Measurements from ENCODE around the gene SLC7A14. TPM values are rescaled to one million over a fixed set of nuclear protein-coding genes. Genes with fewer than 3 reads are reported as not detected.

Gene SLC7A14
- total RNA-seq, 1 experiment from 2014 or later: not detected

DNA sequence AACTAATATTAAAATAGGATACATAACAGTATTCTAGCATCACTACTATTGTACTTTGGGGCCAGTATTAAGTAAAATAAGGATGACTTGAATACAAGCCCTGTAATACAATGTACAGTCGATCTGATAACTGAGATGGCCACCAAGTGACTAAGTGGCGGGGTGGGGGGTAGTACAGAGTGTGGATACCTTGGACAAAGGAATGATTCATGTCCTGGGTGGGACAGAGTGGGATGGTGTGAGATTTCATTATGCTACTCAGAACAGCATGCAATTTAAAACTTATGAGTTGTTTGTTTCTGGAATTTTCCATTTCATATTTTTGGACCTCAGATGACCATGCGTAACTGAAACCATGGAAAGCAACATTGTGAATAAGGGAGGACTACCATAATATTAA is 46.0 kb downstream of the SLC7A14 start:
- DNase-seq (ENCODE audit: low spot score): no peak

DNA sequence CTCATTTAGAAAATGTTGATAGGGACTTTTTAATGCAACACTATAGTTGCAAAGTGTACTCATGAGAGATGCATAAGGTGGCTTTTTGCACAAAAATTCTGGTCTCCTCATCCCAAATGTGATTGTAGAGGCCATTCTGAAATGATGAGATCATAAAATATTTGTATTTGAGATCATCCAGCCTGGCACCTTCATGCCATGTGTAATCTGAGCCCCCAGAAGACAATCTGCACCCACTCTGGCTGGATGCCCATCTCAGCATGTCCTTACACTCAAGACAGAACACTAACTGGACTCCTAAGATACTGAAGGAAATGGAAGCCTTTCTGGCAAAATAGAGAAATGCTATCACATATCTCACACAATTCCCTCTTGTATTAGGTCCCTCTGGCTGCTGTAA is 49.2 kb downstream of the SLC7A14 start:
- DNase-seq (ENCODE audit: low spot score): no peak

DNA sequence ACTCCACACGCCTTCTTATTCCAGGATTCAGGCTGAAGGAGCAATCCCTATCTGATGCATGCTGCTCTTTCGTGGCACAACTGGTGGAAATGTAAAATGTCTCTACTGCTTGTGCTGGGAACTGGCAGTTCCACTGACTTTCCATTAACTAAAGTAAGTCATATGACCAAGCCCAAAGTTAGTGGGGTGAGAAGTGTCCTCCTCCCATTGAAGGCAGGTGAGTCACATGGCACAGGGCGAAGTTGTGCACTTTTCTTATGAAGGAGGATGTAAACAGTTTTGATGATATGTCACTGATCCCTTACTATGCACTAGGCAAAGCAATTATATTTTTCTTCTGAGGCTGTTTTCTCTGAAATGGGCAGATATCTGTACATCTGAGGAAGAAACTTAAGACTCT is 51.6 kb downstream of the SLC7A14 start:
- DNase-seq (ENCODE audit: low spot score): no peak

DNA sequence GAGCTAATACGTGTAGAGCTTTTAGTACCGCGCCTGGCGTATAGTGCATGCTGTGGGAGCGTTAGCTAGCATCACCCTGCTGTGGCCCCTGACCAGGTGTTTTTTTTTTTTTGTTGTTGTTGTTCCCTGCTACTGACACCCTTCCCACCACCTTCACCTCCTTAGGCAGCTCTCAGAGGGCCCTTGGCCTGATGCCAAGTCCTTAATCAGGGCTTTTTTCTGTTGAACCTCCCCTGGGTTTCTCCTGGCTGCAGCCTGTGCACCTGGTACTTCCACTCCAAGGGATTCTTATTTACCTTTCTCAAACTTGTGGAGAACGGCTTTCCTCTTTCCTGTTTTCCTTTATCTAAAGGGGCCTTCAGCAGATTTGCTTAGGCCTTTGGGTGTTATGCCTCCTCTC is 53.3 kb downstream of the SLC7A14 start:
- DNase-seq (ENCODE audit: low spot score): no peak

DNA sequence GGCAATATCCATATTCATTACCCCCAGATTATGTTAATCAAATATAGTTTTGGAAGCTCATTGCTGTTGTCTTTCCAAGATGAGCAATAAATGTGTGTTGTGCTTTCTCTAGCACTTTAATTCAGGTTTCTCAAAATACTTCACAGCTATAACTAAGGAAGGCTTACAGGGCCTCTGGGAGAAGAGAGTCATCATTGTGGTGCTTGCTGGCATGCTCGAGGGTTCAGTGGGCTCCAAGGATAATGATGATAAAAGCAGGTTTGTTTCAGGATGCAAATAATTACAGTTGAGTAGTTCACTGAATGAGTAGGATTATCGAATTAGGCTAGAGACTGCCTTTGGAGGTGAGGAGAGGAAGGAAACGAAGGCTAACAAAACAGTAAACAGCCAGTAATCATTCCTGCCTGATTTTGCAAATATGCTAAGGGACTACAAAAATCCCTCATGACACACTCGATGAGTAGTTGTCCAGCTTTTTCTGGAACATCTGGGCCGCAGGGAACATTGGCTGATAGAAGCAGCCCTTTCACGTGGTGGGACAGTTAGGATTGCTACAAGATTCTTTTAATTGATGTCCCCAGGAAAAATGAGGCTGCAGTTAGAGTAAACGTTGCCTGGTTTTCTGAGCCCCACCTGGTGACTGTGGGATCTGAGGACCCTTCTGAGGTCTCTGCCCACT is 54.1 kb downstream of the SLC7A14 start:
- DNase-seq (ENCODE audit: low spot score): no peak

DNA sequence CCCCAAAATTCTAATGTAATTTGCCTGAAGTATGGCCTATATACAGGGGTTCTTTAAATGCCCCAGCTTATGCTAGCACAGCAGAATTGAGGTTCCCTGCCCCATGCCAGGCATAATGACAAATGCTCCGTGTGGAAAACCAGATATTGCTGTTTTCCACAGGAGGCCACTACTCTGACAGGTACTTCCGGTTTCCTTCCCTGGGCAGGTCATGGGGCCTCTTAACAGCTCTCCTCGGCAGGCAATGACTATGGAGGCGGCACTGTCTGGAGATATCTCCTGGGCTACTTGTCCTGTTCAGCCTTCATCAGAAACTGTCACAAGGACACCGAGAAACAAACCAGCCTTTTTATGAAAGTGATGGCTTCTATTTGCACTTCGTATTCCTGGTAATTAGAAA is 54.8 kb downstream of the SLC7A14 start:
- no peak for DNase-seq (ENCODE audit: low spot score)

DNA sequence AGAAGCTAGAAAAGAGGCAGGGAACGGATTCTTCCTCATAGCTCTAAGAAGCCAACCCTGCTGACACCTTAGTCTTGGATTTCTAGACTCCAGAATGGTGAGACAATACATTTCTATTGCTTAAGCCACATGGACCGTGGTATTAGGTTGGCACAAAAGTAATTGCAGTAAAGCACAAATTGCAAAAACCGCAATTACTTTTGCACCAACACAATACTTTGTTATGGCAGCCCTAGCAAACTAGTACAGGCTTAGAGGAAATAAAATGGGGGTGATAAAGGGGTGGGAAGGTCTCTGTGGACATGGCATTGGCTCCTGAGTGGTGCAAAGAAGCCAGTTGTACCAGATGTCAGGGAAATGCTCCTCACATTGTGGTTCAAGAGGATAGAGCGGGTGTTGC is 56.0 kb downstream of the SLC7A14 start:
- DNase-seq (ENCODE audit: low spot score): no peak

DNA sequence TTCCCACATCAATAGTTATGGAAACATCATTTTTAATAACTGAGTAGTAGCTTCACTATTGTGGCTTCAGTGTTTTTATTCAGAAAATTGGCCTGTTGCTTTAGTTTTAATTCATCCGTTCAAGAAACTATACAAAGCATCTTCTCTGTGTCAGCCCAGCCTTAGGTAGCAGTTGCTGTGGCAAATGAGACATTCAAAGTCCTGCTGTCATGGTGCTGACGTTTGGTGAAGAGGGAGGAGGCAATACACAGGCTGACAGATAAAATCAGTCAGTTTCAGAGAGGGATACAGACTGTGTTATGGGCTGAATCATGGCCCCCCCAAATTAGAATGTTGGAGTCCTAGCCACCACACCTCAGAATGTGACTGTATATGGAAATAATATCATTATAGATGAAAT is 56.5 kb downstream of the SLC7A14 start:
- DNase-seq (ENCODE audit: low spot score): no peak

DNA sequence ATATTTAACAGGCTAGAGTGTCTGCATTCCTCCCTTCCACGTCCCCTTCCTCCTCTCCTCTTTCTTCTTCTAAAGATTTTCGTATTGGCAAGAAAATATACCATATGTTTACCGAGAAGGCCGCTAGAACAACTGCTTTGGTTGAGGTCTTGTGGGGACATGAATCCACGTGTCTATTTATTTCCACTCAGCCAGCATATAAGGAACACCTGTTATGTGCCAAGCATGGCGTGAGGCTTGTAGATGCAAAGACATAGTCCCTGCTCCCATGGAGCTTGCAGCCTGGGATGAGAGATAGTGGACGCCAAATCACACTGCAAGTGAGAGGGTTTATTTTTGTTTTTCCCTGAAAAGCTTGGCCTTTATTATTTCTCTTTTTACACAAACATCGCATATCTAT is 57.1 kb downstream of the SLC7A14 start:
- no peak for DNase-seq (ENCODE audit: low spot score)

DNA sequence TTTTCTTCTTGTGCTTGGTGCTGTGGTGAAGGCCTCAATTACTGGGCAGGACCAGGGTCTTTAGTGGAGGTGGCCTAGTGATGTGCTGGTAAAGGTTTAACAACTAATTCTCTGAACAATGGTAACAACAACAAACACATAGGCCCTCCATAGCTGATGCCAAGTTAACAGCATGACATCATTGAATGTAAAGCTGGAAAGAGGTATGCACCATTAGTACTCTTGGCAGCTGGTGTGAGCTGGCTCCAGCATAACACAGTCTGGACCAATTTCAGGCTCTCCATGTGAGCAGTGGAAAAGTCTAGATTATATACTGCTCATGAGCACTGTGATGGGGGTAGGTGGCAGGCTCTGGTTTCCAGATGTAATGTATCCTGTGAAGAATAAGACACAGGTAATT is 61.8 kb downstream of the SLC7A14 start:
- DNase-seq (ENCODE audit: low spot score): no peak

DNA sequence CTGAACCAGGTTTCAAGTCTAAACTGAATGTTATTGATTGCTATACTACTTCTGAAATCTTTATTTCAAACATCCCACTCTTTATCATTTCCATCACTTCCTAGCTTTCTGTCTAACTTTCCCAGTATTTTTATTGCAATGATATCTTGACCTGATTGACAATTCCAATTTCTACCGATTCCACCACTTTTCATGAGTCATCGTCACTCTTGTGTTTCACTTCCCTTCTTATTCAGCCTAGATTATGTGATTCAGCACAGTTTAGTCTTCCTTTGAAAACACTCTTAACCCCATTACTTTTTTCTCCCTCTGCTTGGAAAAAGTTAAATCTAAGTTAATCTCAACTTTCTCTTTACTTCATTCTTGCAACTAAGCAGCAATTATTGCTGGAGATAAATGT is 62.6 kb downstream of the SLC7A14 start:
- DNase-seq (ENCODE audit: low spot score): no peak

DNA sequence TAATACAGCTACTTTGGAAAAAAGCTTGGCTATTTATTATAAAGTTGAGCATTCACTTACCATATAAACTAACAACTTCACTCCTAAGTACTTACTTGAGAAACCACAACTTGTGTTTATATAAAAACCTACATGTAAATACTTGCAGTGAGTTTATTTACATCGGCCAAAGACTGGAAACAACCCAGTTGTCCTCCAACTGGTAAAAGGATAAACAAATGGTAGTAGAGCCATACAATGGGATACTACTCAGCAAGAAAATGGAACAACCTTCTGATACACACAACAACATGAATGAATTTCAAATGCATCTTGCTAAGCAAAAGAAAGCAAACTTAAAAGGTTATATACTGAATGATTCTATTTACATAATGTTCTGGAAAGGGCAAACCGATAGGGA is 63.7 kb downstream of the SLC7A14 start:
- no peak for DNase-seq (ENCODE audit: low spot score)

DNA sequence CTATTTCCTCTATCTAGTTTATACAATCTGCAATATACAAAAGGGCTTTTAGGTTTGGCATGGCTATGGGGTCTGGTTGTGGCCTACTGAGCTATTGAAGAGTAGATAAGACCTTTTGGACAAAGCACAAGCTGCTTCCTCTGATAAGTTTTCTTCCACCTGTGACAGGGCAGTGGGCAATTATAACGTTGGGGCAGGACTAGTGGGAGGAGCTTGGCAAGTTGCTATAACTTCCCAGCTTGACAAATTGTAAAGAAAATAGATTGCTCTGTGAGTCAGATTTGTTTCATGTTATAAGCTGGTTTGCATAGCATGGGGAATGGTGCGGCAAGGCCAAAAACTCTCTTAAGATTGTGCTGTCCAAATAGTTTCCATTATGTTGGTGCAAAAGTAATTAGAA is 64.9 kb downstream of the SLC7A14 start:
- DNase-seq (ENCODE audit: low spot score): no peak

DNA sequence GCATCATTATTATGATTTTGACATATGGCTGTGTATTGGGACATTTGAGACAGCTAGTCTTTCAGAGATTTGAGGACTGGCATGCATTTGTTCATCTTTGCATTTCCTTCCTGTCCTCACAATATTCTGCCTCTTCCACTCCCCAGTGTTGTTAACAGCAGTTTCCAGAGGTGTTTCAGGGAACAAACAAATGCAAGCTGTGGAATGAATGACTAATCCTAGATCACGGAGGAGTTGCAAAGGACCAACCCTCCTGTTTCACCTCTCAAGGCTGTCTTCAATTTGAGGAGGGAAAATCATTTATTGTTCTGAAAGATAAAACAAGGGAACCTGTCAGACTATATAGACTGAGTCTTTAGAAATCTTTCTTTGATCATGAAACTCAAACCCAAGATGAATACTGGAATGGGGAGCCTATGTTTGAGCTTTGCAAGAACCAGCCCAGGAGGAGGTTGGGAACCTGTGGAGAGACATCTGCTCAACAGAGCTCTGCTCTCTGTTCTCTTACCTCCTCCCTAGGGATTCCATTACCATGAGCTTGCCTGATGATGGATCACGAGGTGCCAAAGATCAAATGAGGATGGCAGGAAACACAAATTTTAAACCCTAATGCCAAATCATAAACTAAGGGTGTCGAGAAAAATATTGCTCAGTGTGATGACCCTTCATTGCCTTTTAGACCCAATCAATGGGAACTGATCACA is 68.5 kb downstream of the SLC7A14 start:
- DNase-seq (ENCODE audit: low spot score): no peak

DNA sequence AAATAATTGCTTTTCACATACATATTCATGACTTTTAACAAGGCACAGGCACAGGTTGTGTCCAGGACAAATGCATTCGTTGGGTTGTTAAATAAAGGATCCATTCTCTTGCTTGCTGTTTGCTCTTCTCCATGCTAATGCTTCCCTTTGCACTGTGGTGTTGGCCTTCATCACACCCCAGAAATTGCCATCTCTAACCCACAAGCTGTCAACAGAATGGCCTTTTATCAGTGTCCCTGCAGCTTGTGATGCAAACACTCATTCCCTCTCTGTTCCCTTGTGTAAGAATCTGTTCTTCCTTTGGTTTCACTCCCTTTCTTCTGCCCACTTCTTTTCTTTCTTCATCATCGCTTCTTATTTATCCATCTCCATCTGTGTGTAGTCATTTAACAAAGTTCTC is 72.2 kb downstream of the SLC7A14 start:
- DNase-seq (ENCODE audit: low spot score): no peak

DNA sequence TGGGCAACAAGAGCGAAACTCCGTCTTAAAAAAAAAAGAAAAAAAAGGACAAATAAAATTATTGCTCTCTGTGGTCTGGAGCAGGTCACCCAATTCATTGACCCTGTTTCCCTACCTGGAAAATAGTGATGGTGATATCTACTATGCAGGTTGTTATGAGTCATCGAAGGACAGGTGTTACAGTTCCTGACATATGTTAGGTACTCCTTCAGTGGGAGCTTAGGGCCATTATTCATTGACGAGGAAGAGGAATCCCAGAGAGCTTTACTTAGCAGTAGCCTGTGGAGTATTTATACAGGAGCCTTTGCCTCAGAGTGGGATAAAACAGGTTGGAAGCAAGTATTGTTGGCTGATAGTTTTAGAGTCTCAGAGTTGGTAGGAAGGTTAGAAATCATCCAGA is 74.5 kb downstream of the SLC7A14 start:
- DNase-seq (ENCODE audit: low spot score): peak; percentile 54

DNA sequence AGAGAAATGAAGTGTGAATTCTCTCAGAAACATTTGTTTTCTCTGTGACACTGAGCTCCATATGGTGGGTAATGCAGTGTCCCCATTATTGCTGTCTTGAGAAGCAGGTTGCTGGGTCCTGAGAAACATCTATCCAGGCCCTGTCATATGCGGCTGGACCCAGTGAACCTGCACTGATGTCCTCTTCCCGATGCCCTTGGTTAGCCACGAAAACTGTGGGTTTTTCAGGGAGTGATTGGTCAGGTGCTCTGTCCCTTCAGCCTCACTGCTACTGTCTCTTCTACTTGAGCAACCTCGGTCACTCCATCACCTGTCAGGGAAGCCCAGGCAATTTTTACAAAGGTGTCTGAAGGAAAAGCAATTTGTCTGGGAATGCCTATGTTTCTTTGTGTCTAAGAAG is 77.0 kb downstream of the SLC7A14 start:
- no peak for DNase-seq (ENCODE audit: low spot score)

DNA sequence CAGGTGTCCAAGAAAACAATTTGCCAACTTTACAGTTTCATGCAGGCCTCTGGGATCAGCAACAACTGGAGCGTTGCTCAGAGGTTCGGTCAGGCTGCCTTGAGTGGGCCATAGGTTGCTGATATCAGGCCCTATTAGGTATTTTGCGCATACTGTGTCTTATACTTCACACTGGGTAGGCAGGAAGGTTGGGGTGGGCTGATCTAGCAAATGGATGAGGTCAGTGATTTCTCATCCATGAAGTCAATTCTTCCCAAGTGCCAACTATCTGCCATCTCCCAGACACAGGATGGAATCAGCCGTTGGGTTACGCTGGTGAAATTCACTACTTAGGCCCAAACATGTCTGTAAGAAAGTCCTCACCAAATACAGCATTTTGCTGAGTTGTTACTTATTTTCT is 77.6 kb downstream of the SLC7A14 start:
- DNase-seq (ENCODE audit: low spot score): no peak

DNA sequence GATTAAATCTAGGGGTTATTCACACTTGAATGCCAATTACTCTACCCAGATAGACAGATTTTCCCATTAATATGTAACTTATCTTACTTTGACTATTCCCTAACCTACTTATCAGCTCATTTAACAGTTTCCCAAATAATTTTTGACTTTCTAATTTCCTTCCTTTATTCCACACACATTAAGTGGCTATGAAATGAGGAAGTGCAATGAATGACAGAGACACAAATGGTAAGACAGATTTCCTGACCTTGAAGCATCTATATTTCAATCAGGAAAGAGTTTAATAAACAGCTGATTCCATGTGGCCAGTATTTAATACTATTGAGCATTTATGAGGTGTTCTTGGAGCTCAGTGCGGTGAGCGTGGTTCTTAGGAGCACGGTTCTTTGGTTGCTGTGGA is 78.8 kb downstream of the SLC7A14 start:
- DNase-seq (ENCODE audit: low spot score): no peak

DNA sequence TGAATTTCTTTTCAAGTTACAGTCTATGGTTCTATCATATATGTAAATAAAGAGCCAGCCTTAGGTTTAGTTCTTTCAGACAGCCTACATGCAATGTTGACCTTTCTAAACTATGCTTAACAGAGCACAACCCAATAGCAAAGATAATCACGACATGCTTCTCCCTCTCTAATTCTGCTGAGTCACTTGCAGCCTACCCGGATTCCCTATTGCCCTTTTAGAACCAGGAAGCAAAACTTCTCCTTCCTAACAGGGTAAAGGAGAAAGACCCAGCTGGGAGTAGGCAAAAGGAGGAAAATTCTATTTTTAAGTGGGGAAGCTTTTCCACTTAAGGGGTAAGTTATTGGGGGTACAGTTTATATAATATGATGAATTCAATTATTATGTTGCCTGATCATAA is 79.3 kb downstream of the SLC7A14 start:
- DNase-seq (ENCODE audit: low spot score): peak; percentile 84

DNA sequence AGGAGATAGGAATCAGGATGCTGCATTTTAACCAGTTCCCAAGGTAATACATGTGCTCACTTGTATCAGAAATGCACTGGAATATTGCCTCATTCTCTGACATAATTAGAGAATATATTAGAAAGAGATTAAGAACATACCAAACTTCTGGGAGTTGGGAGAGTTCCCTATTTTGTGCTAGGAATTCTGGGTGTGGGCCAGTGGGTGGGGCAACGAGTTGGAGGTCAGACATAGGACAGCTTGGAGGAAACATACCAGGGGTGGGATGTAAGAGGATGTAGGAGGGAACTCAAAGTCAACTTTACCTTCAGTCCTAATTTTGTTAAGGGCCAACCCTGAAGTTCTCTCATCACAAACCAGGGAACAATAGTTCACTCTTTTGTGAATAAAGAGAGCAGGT is 83.6 kb downstream of the SLC7A14 start:
- DNase-seq (ENCODE audit: low spot score): no peak

DNA sequence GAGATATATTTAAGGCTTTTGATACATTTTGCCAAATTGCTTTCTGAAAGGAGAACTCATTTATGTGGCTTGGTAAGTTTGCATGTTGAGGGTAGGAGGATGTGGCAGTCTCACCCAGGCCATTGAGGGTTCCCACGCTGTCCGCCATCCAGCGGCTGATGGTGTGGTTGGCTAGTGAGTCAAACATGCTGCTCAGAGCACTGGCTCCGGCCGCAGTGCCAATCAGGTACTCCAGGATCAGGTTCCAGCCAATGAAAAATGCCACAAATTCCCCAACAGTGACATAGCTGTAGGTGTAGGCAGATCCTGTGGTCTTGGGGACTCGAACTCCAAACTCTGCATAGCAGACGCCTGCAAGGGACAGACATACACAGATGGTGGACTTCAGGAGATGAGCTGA is 84.9 kb downstream of the SLC7A14 start:
- DNase-seq (ENCODE audit: low spot score): no peak

DNA sequence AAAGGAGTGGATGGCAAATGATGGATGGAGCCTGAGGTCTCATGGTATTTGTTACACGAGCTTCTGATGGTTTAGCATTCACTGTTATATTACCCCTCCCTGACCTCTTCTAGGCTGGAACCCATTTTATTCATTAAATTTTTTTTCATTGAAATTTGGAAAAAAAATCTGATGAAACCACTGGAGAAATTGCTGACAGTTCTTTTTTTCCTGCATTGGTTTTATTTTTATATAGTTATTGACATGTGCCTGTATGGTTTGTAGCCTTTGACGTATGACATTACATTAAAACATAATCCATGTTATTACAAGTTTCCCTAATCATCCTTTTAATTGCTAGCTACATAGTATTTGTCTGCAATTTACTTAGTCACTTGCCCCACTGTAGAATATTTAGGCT is 85.4 kb downstream of the SLC7A14 start:
- no peak for DNase-seq (ENCODE audit: low spot score)
